Measurements from ENCODE around the gene TSHZ3. TPM values are rescaled to one million over a fixed set of nuclear protein-coding genes. Genes with fewer than 3 reads are reported as not detected.

Gene TSHZ3
- total RNA-seq, 4 donors from 2014 or later, result 3.2 to 65.5 (median 27.9) TPM

DNA sequence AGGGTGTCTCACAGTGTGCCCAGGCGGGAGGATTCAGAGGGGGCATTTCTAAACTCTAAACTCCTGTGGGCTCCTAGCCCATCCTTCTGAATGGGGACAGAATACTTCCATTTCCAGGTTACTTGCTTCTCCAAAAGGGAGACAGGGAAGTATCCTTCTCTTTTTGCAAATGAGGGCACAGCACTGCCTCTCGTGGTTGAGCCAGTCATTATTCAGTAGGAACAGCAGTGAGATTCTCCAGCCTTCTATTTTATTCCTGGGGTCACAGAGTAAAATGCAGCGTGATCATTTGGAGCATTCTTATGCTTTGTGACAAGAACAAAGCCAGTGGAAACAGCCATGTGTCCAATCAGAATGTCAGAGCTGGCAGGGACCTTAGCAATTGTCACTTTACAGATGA, 15.7 kb upstream of the TSHZ3 start:
- no peak overlapping the region for H3K27ac ChIP-seq
- no peak overlapping the region for H3K4me3 ChIP-seq
- no peaks in the 10 kb centered on the region for H3K36me3 ChIP-seq
- H3K4me1 ChIP-seq, result no peaks in the 10 kb centered on the region
- no peaks in the 10 kb centered on the region for H3K27me3 ChIP-seq
- intact Hi-C loops (cut with DNase I; ENCODE audit: low total_unique reads), result no loop called here
- TF ChIP-seq POLR2A (IDR thresholded peaks at IDR 0.05), result no peak
- TF ChIP-seq, protein P1, sequence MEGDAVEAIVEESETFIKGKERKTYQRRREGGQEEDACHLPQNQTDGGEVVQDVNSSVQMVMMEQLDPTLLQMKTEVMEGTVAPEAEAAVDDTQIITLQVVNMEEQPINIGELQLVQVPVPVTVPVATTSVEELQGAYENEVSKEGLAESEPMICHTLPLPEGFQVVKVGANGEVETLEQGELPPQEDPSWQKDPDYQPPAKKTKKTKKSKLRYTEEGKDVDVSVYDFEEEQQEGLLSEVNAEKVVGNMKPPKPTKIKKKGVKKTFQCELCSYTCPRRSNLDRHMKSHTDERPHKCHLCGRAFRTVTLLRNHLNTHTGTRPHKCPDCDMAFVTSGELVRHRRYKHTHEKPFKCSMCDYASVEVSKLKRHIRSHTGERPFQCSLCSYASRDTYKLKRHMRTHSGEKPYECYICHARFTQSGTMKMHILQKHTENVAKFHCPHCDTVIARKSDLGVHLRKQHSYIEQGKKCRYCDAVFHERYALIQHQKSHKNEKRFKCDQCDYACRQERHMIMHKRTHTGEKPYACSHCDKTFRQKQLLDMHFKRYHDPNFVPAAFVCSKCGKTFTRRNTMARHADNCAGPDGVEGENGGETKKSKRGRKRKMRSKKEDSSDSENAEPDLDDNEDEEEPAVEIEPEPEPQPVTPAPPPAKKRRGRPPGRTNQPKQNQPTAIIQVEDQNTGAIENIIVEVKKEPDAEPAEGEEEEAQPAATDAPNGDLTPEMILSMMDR (IDR thresholded peaks at IDR 0.05), result no peak
- H3K9me3 ChIP-seq, result no peaks in the 10 kb centered on the region
- no peak for DNase-seq

DNA sequence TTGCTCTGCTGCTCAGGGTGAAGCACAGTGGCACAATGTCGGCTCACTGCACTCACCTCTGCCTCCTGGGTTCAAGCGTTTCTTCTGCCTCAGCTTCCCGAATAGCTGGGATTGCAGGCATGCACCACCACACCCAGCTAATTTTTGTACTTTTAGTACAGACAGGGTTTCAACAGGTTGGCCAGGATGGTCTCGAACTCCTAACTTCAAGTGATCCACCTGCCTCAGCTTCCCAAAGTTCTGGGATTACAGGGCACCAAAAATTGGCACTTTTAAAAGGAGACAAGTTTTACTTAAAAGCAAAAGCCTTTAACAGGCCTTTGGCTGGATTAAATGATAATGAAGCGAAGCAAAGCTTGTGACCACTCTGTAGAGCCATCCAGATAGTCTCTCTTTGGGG, 12.5 kb upstream of the TSHZ3 start:
- Histone ChIP-seq H3K27me3 (no peaks in the 10 kb centered on the region), H3K4me1 (no peaks in the 10 kb centered on the region), H3K4me3 (no peak overlapping the region), H3K27ac (no peak overlapping the region), H3K36me3 (no peaks in the 10 kb centered on the region), H3K9me3 (no peaks in the 10 kb centered on the region)
- DNase-seq, result no peak
- intact Hi-C loops (cut with DNase I; ENCODE audit: low total_unique reads), result no loop called here
- no peak for TF ChIP-seq POLR2A (IDR thresholded peaks at IDR 0.05)
- TF ChIP-seq, protein P1 (IDR thresholded peaks at IDR 0.05), result no peak

DNA sequence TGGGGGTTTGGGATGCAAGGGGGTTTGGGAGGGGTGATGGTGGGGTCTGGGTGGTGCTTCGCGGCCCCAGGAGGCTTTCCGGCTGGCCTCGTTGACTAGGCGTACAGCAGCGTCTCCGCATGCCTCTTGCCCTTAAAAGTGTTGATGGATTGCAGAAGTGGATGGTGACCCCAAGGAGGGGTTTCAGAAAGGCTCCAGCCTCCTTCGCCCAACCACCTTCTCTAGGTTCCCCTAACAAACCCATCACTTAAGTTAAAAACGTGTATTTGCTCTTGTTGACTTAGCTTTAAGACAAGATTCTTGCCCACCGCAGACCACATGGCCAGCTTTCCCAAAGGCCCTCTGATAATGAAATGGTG, 8.1 kb upstream of the TSHZ3 start:
- TF ChIP-seq, protein P1 (IDR thresholded peaks at IDR 0.05), result no peak
- TF ChIP-seq POLR2A (IDR thresholded peaks at IDR 0.05), result no peak
- intact Hi-C loops (cut with DNase I; ENCODE audit: low total_unique reads), result no loop called here

DNA sequence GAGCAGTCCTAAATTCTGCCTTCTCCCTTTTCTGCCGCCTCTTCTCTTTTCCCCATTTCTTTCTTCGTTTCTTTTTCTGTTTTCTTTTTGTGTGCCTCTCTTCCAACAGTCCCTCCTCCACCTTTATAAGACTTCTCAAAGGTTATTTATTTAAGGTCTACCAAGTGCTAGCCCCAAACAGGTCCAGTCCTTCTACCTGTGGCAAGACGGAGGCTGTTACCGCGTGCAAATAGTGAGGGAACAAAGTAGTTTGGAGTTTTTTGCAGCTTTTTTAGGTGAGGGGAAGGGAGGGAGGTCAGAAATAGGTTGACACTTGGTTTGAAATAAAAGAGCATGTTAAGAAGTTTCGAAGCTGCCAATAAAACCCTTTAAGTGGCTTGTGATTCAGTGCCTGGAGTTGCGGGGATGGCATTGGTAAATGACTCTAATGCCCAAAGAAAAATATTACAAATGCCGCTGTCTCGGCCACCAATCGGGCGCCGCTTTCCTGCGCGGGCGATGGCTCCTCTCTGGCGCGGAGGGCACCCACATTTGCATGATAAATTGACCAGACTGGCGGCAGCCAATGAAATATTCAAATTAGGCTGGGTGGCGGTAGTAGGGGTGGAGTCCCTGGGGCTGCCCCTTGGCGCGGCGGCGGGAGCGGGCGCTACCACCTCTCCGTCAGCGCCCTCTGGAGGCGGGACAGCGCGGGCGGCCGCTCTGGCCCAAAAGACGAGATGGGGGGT, 7.5 kb upstream of the TSHZ3 start:
- no peak for DNase-seq
- no peaks in the 10 kb centered on the region for H3K9me3 ChIP-seq
- H3K27ac ChIP-seq, result no peak overlapping the region
- H3K4me1 ChIP-seq, result peaks cover 0 to 7% of the 10 kb centered on the region in 2 donors
- no peaks in the 10 kb centered on the region for H3K36me3 ChIP-seq
- no peak overlapping the region for H3K4me3 ChIP-seq
- intact Hi-C loops (cut with DNase I; ENCODE audit: low total_unique reads), result no loop called here
- TF ChIP-seq POLR2A (IDR thresholded peaks at IDR 0.05), result no peak
- TF ChIP-seq, protein P1 (IDR thresholded peaks at IDR 0.05), result peak in 2 of 4 experiments; percentile 19 to 37
- no peaks in the 10 kb centered on the region for H3K27me3 ChIP-seq

More for the DNA sequence above, 8.1 kb upstream of the TSHZ3 start:
- no peaks in the 10 kb centered on the region for H3K27me3 ChIP-seq
- no peaks in the 10 kb centered on the region for H3K36me3 ChIP-seq
- H3K27ac ChIP-seq, result no peak overlapping the region
- DNase-seq, result no peak
- no peak overlapping the region for H3K4me3 ChIP-seq
- no peaks in the 10 kb centered on the region for H3K9me3 ChIP-seq
- peaks cover 0 to 1% of the 10 kb centered on the region in 2 donors for H3K4me1 ChIP-seq

DNA sequence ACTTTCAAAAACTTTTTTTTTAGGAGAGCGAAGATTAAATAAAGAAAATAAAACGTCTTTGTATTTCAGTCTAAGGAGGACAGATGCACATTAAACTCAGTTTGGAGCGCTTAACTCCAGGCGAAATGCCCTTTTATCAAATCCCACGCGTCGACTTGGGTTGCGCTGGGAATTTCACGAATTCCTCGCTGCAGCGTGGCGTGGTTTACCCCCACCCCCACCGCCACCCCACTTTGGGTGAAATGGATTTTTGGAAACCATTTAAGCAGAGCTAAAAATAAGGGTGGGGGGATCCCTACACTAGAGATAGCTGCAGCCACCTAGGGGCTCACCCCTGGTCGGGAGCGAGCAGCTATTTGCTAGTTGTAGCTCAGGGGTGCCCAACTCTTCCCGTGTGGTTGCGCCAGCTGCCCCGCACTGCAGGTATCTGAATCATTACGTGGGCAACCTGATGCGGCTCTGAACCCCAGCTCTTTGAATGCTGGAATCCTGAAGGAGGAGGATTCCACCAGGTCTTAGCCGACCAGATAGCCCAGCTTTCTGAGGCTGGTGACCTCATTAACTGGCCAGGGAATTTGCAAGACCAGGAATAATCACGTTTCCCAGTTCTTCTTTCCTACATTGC, 6.5 kb upstream of the TSHZ3 start:
- Histone ChIP-seq H3K36me3 (no peaks in the 10 kb centered on the region), H3K9me3 (no peaks in the 10 kb centered on the region), H3K4me1 (peaks cover 0 to 7% of the 10 kb centered on the region in 2 donors), H3K27me3 (no peaks in the 10 kb centered on the region), H3K4me3 (no peak overlapping the region), H3K27ac (no peak overlapping the region)
- intact Hi-C loops (cut with DNase I; ENCODE audit: low total_unique reads), result no loop called here
- DNase-seq, result no peak
- TF ChIP-seq, protein P1 (IDR thresholded peaks at IDR 0.05), result no peak
- TF ChIP-seq POLR2A (IDR thresholded peaks at IDR 0.05), result no peak

Measured in uterus (tissue), 4 donors.